HEK293 (cell line): Measurements from ENCODE around the gene EEF1AKMT1.

ENCODE experiments used
- CTCF ChIA-PET: fragments of 350-600 bp; formaldehyde crosslinking; extraction: SDS; loops from one replicate; lab custom pipeline; 2021; ENCODE audit warnings: antibody characterized with exemption; lab: Yijun Ruan, JAX
- POLR2A ChIA-PET: fragments of 300-600 bp; formaldehyde crosslinking; extraction: SDS; loops from one replicate; lab custom pipeline; 2020; ENCODE audit warnings: antibody characterized with exemption, inconsistent platforms; lab: Yijun Ruan, JAX
- H3K27ac ChIP-seq: fragments of 200-500 bp; sonication (Bioruptor generic); 2 replicates; pipeline ENCODE4 v1.5.1; 2014; ENCODE audit warnings: low read depth, low read length, control low read depth, inconsistent platforms; ENCODE audit errors: extremely low read depth
- H3K36me3 ChIP-seq, 2 experiments: fragments of 200-500 bp in 1 of 2; sonication (Bioruptor generic) in 1 of 2; 1 replicate in 1 of 2; 2 replicates in 1 of 2; pipeline ENCODE4 v1.5.1; 2014 to 2017; ENCODE audit warnings: inconsistent platforms in 2 of 2, low read length in 2 of 2; ENCODE audit not compliant: control insufficient read depth in 2 of 2, insufficient read depth in 1 of 2
- H3K4me1 ChIP-seq: fragments of 200-500 bp; sonication (Bioruptor generic); 2 replicates; pipeline ENCODE4 v1.5.1; 2014; ENCODE audit warnings: mild to moderate bottlenecking, low read length, inconsistent platforms; ENCODE audit not compliant: control insufficient read depth, insufficient read depth
- H3K4me3 ChIP-seq: 2 replicates; pipeline ENCODE4 v1.5.1; 2011; ENCODE audit warnings: low read depth, mild to moderate bottlenecking, control low read depth, low read length, moderate library complexity
- H3K9me3 ChIP-seq: fragments of 200-500 bp; sonication (Bioruptor generic); 2 replicates; pipeline ENCODE4 v1.5.1; 2014; ENCODE audit warnings: low read depth, low read length, inconsistent platforms; ENCODE audit not compliant: control insufficient read depth, insufficient read depth
- GLIS2 ChIP-seq: fragments of 450-650 bp; formaldehyde crosslinking; IDR thresholded peaks from 2 replicates; pipeline ENCODE4 v1.5.1; 2016; ENCODE audit warnings: missing biosample characterization, missing genetic modification characterization
- SP7 ChIP-seq: fragments of 450-650 bp; formaldehyde crosslinking; IDR thresholded peaks from 2 replicates; pipeline ENCODE4 v1.5.1; 2016; ENCODE audit warnings: missing biosample characterization, missing genetic modification characterization
- ZBTB20 ChIP-seq: fragments of 450-650 bp; formaldehyde crosslinking; IDR thresholded peaks from 2 replicates; pipeline ENCODE4 v1.5.1; 2016; ENCODE audit warnings: missing biosample characterization, missing genetic modification characterization
- ZNF155 ChIP-seq: fragments of 450-650 bp; formaldehyde crosslinking; IDR thresholded peaks from 2 replicates; pipeline ENCODE4 v1.5.1; 2016; ENCODE audit warnings: missing biosample characterization, missing genetic modification characterization
- ZNF175 ChIP-seq: fragments of 450-650 bp; formaldehyde crosslinking; IDR thresholded peaks from 2 replicates; pipeline ENCODE4 v1.5.1; 2016; ENCODE audit warnings: missing biosample characterization, missing genetic modification characterization
- TF ChIP-seq, protein P1 (sequence below): fragments of 450-650 bp; formaldehyde crosslinking; IDR thresholded peaks from 2 replicates; pipeline ENCODE4 v1.5.1; 2017; ENCODE audit warnings: missing biosample characterization, missing genetic modification characterization
- TF ChIP-seq, protein P2 (sequence below): fragments of 450-650 bp; formaldehyde crosslinking; IDR thresholded peaks from 2 replicates; pipeline ENCODE4; 2016; ENCODE audit warnings: missing biosample characterization, missing genetic modification characterization
- TF ChIP-seq, protein P3 (sequence below): fragments of 450-650 bp; formaldehyde crosslinking; IDR thresholded peaks from 2 replicates; pipeline ENCODE4 v1.5.0; 2017; ENCODE audit warnings: missing biosample characterization, missing genetic modification characterization, borderline replicate concordance
- TF ChIP-seq, protein P4 (sequence below): fragments of 450-650 bp; formaldehyde crosslinking; IDR thresholded peaks from 2 replicates; pipeline ENCODE4 v1.5.1; 2016; ENCODE audit warnings: missing biosample characterization, missing genetic modification characterization, borderline replicate concordance
- TF ChIP-seq, protein P5 (sequence below): fragments of 450-650 bp; formaldehyde crosslinking; IDR thresholded peaks from 2 replicates; pipeline ENCODE4 v1.5.1; 2016; ENCODE audit warnings: missing biosample characterization, missing genetic modification characterization, low read depth
- TF ChIP-seq, protein P6 (sequence below): fragments of 450-650 bp; formaldehyde crosslinking; IDR thresholded peaks from 2 replicates; pipeline ENCODE4 v1.5.1; 2016; ENCODE audit warnings: missing biosample characterization, missing genetic modification characterization
- TF ChIP-seq, protein P7 (sequence below): fragments of 450-650 bp; formaldehyde crosslinking; IDR thresholded peaks from 2 replicates; pipeline ENCODE4 v1.5.1; 2016; ENCODE audit warnings: missing biosample characterization, missing genetic modification characterization

Gene EEF1AKMT1

DNA sequence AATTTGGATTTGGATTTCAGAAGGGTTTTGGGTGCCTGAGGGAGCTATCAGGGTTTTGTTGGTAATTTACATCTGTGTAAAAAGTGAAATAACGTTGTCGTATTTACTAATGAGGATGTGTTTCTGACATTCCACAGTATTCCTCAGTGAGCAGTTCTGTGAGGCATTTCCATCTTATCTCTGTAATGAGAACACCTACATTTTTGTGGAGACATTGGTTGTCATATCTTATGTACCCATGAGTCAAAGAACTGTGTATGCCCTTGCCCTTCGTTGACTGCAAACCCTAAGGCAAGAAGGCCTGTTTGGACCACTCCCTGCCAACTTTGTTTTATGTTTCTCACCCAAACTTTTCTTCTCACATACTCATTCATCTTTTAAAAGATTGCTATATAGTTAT is 84.5 kb downstream of the EEF1AKMT1 start (continued):
- TF ChIP-seq SP7 (tag by site-specific recombination) (no peak), ZNF155 (tag by site-specific recombination) (no peak), ZNF175 (tag by site-specific recombination) (no peak), GLIS2 (tag by site-specific recombination) (no peak)
- TF ChIP-seq, protein P1, sequence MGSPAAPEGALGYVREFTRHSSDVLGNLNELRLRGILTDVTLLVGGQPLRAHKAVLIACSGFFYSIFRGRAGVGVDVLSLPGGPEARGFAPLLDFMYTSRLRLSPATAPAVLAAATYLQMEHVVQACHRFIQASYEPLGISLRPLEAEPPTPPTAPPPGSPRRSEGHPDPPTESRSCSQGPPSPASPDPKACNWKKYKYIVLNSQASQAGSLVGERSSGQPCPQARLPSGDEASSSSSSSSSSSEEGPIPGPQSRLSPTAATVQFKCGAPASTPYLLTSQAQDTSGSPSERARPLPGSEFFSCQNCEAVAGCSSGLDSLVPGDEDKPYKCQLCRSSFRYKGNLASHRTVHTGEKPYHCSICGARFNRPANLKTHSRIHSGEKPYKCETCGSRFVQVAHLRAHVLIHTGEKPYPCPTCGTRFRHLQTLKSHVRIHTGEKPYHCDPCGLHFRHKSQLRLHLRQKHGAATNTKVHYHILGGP (tag by site-specific recombination), result no peak
- TF ChIP-seq, protein P2, sequence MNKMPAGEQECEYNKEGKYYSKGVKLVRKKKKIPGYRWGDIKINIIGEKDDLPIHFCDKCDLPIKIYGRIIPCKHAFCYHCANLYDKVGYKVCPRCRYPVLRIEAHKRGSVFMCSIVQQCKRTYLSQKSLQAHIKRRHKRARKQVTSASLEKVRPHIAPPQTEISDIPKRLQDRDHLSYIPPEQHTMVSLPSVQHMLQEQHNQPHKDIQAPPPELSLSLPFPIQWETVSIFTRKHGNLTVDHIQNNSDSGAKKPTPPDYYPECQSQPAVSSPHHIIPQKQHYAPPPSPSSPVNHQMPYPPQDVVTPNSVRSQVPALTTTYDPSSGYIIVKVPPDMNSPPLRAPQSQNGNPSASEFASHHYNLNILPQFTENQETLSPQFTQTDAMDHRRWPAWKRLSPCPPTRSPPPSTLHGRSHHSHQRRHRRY (tag by site-specific recombination), result no peak
- TF ChIP-seq, protein P3, sequence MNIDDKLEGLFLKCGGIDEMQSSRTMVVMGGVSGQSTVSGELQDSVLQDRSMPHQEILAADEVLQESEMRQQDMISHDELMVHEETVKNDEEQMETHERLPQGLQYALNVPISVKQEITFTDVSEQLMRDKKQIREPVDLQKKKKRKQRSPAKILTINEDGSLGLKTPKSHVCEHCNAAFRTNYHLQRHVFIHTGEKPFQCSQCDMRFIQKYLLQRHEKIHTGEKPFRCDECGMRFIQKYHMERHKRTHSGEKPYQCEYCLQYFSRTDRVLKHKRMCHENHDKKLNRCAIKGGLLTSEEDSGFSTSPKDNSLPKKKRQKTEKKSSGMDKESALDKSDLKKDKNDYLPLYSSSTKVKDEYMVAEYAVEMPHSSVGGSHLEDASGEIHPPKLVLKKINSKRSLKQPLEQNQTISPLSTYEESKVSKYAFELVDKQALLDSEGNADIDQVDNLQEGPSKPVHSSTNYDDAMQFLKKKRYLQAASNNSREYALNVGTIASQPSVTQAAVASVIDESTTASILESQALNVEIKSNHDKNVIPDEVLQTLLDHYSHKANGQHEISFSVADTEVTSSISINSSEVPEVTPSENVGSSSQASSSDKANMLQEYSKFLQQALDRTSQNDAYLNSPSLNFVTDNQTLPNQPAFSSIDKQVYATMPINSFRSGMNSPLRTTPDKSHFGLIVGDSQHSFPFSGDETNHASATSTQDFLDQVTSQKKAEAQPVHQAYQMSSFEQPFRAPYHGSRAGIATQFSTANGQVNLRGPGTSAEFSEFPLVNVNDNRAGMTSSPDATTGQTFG (tag by site-specific recombination), result no peak

DNA sequence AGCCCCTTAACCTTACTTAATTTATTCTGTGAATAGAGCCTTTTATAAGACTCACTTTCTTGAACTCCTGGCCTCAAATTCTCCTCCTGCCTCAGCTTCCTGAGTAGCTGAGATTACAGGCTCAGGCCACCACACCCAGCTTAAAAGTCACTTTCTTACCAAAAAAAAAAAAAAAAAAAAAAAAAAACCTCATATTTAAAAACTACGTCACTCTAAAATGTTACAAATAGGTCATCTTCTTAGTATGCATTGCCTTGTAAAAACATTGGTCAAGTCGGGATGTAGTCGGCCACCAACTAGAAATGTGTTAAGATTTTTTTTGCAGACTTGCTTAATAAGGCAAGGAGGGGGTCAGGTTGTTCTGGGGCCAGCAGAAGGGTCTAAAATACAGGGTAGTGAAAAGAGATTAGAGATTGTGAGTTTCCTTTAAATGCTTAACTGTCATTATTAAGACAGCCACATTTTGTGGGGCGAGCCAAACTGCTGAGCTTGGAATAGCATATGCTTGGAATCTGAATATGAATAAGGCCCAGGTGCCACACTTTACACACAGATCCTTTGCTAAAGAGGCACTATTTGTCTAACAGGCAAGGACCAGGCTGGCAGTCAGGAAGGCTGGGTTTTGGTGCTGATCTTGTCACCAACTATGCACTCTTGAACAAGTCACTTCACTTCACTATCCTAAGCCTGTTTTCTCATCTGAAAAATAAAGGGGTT is 86.7 kb downstream of the EEF1AKMT1 start:
- Histone ChIP-seq H3K9me3 (no peaks in the 10 kb centered on the region), H3K4me1 (no peaks in the 10 kb centered on the region), H3K27ac (no peak overlapping the region), H3K4me3 (no peak overlapping the region), H3K36me3 (no peaks in the 10 kb centered on the region)
- ChIA-PET POLR2A (no interaction called here), CTCF (no interaction called here)
- TF ChIP-seq, protein P4, sequence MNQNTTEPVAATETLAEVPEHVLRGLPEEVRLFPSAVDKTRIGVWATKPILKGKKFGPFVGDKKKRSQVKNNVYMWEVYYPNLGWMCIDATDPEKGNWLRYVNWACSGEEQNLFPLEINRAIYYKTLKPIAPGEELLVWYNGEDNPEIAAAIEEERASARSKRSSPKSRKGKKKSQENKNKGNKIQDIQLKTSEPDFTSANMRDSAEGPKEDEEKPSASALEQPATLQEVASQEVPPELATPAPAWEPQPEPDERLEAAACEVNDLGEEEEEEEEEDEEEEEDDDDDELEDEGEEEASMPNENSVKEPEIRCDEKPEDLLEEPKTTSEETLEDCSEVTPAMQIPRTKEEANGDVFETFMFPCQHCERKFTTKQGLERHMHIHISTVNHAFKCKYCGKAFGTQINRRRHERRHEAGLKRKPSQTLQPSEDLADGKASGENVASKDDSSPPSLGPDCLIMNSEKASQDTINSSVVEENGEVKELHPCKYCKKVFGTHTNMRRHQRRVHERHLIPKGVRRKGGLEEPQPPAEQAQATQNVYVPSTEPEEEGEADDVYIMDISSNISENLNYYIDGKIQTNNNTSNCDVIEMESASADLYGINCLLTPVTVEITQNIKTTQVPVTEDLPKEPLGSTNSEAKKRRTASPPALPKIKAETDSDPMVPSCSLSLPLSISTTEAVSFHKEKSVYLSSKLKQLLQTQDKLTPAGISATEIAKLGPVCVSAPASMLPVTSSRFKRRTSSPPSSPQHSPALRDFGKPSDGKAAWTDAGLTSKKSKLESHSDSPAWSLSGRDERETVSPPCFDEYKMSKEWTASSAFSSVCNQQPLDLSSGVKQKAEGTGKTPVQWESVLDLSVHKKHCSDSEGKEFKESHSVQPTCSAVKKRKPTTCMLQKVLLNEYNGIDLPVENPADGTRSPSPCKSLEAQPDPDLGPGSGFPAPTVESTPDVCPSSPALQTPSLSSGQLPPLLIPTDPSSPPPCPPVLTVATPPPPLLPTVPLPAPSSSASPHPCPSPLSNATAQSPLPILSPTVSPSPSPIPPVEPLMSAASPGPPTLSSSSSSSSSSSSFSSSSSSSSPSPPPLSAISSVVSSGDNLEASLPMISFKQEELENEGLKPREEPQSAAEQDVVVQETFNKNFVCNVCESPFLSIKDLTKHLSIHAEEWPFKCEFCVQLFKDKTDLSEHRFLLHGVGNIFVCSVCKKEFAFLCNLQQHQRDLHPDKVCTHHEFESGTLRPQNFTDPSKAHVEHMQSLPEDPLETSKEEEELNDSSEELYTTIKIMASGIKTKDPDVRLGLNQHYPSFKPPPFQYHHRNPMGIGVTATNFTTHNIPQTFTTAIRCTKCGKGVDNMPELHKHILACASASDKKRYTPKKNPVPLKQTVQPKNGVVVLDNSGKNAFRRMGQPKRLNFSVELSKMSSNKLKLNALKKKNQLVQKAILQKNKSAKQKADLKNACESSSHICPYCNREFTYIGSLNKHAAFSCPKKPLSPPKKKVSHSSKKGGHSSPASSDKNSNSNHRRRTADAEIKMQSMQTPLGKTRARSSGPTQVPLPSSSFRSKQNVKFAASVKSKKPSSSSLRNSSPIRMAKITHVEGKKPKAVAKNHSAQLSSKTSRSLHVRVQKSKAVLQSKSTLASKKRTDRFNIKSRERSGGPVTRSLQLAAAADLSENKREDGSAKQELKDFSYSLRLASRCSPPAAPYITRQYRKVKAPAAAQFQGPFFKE (tag by site-specific recombination), result no peak
- no peak for TF ChIP-seq ZBTB20 (tag by site-specific recombination)
- TF ChIP-seq, all 188 proteins: peak for 0

DNA sequence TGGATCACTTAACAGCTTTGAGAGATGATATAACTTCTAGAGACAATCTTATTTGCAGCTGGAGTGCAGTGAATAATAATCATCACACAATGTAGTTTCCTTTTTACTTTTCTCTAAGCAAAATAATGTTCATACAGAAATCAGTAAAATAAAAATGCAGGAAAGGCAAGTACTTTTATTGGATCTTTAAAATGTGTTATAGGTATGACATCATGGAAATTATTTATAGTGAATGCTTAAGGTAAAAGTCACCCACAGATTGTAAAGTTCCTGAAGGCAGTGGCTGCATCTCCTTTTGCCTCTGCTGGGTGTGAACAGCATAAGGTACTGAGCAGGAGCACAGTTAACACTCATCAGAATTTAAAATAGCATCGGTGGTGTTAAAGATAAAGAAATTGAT is 87.6 kb downstream of the EEF1AKMT1 start:
- Histone ChIP-seq H3K36me3 (peaks cover 0 to under 1% of the 10 kb centered on the region in 2 experiments; a peak in 1 of 3 replicates), H3K4me3 (no peak overlapping the region), H3K4me1 (no peaks in the 10 kb centered on the region), H3K27ac (no peak overlapping the region), H3K9me3 (no peaks in the 10 kb centered on the region)
- CTCF ChIA-PET, result no interaction called here
- POLR2A ChIA-PET, result no interaction called here
- TF ChIP-seq, protein P5, sequence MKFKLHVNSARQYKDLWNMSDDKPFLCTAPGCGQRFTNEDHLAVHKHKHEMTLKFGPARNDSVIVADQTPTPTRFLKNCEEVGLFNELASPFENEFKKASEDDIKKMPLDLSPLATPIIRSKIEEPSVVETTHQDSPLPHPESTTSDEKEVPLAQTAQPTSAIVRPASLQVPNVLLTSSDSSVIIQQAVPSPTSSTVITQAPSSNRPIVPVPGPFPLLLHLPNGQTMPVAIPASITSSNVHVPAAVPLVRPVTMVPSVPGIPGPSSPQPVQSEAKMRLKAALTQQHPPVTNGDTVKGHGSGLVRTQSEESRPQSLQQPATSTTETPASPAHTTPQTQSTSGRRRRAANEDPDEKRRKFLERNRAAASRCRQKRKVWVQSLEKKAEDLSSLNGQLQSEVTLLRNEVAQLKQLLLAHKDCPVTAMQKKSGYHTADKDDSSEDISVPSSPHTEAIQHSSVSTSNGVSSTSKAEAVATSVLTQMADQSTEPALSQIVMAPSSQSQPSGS, result peak; percentile 63
- TF ChIP-seq, protein P6, sequence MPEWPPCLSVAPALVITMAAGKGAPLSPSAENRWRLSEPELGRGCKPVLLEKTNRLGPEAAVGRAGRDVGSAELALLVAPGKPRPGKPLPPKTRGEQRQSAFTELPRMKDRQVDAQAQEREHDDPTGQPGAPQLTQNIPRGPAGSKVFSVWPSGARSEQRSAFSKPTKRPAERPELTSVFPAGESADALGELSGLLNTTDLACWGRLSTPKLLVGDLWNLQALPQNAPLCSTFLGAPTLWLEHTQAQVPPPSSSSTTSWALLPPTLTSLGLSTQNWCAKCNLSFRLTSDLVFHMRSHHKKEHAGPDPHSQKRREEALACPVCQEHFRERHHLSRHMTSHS (tag by site-specific recombination), result no peak
- TF ChIP-seq, protein P7, sequence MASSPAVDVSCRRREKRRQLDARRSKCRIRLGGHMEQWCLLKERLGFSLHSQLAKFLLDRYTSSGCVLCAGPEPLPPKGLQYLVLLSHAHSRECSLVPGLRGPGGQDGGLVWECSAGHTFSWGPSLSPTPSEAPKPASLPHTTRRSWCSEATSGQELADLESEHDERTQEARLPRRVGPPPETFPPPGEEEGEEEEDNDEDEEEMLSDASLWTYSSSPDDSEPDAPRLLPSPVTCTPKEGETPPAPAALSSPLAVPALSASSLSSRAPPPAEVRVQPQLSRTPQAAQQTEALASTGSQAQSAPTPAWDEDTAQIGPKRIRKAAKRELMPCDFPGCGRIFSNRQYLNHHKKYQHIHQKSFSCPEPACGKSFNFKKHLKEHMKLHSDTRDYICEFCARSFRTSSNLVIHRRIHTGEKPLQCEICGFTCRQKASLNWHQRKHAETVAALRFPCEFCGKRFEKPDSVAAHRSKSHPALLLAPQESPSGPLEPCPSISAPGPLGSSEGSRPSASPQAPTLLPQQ (tag by site-specific recombination), result no peak
